ENCODE results near the gene TRPM6.

The TRPM6 gene

DNA sequence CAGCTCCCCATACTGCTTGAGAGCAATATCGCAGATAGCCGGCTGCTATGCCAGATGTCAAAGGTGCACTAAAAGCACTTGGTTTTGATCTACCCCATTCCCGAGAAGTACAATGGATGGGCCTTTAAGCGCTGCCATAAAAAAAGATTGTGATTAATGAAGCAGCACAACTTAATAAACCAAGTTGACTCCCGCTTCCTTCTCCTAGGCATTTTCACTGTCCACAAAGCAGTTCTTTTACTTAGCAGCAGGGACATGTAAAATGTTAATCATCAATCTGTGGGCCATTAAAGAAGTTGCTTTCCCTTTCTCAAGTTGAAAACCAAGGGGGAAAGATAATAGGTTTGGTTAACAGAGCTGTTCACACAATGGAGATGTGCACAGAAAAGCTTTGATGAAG lies 176.4 kb downstream of the TRPM6 start:
- no peak for DNase-seq

DNA sequence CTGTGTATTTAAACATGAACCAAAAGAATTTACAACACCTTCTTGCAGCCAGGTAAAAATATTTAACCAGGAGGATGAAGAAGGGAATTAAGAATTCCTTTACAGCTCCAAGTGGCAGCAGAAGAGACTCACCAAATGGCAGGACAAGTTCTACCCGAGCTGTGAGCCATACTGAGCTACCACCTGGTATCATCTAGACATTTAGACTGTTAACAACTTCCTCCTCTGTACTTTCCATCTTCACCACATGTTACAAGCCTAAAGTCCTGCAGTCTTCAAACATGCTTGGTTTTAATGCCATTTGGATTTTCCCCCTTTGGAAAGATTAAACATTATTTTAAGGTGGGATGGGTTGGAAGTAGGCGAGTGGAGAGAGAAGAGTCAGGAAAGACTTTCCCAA lies 190.2 kb downstream of the TRPM6 start:
- DNase-seq, result no peak

DNA sequence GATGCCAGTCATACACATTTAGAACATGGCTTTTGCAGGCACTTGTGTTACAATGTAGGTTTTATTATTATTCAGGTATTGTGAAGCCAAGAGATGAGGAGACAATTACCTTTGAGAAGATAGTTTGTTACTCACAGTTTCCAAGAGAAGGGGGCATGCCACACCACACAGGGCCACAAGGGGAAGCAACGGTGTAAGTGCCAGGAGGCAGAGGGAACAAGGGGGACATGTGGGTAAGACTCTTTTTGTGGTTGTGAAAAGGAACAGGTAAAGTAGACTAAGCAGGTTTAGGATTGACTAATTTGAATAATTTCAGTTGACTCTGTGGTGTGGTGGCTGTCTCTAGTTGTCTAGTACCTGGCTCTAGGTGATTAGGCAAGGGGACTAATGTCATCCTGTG lies 191.2 kb downstream of the TRPM6 start:
- no peak for DNase-seq

DNA sequence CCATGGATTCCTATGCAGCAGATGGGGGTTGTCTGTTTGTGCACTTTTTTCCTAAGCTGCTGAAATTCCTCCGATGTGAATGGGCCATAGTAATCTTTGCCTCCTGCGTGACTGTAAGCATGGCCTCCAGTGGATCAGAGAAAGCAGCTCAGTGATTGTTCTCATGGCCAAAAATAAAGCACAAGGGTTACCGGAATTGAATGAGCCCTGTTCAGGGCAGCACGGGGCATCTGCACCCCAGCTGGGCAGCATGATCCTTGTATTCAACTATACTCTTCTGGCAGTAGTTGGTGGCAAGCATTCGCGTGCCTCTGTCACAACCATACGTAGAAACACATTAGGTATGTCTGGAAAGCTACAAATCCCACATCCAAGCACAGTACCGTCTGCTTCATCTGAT lies 196.7 kb downstream of the TRPM6 start:
- no peak for DNase-seq

DNA sequence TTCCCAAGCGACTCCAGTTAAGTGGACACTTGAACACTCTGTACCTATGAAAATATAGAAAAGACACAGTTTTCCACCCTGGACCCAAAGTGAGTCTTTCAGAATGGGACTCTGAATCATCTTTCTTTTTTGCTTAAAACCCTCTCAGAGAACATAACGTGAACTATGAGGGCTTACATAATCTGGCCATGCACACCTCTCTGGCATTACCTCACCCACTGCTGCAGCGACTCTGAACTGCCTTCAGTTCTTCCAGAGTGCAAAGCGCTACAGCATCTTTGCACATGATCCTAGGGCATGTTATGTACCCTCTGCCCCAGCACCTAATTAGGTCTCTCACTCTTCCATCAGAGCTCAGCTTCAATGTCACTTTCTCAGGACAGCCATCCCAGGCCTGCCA lies 204.4 kb downstream of the TRPM6 start:
- DNase-seq, result no peak

DNA sequence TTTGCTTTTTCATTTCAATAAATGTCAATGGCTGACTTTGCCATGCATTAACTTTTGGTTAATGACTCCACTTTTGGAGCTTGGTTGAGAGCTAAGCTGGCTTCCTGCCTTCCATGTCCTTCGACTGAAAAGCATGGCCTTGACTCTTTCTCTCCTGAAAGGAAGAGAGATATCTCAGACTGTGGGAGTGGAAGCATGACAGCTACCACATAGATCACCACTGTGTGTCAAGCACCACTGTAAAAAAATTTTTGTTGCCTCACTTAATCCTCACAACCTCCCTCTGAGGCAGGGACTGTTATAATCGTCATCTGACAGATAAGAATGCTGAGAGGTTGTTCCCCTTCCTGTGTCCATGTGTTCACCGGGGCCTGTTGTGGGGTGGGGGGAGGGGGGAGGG lies 205.8 kb downstream of the TRPM6 start:
- no peak for DNase-seq

DNA sequence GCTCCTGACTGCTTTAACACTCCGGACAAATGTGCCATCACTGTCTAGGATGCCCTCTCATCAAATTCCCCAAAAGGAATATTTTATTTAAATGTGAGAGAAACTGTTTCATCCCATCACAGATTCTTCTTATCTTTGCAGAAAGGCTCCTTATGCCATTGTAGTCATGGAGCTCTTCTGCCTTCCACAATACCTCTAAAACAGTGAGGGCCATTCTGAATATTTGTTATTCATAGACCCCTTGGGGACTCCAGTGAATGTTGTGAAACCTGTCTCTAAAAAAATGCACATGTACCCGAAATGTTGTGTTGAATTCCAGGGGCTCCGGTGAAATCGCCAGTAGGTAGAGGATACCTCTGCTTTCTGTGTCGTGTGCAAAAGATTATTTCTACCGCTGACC lies 213.6 kb downstream of the TRPM6 start:
- no peak for DNase-seq

All from NCI-H187 treated with DMSO at 0.1 percent for 48 hours (cell line).